Colonic mucosa (tissue), 4 donors: ENCODE data around the gene CNNM1. TPM values are rescaled to one million over a fixed set of nuclear protein-coding genes. Genes with fewer than 3 reads are reported as not detected.

Source experiments
- DNase-seq: peaks from one replicate; pipeline ENCODE4 v3.0.0-alpha.2; 2020
- H3K27ac ChIP-seq: fragments of 200-600 bp; one replicate; pipeline ENCODE4 v1.8.0; 2021
- H3K27me3 ChIP-seq: fragments of 200-600 bp; one replicate; pipeline ENCODE4 v1.8.0; 2021
- H3K36me3 ChIP-seq: fragments of 200-600 bp; one replicate; pipeline ENCODE4 v1.8.0; 2021
- H3K4me1 ChIP-seq: fragments of 200-600 bp; one replicate; pipeline ENCODE4 v1.8.0; 2021; ENCODE audit warnings: mild to moderate bottlenecking
- H3K4me3 ChIP-seq: fragments of 200-600 bp; one replicate; pipeline ENCODE4 v1.8.0; 2021
- H3K9ac ChIP-seq, 2 donors: one replicate each; pipeline ENCODE4 v1.7.0; 2013; ENCODE audit warnings: control low read depth in 2 of 2, low read depth in 2 of 2, low read length in 2 of 2
- H3K9me3 ChIP-seq: fragments of 200-600 bp; one replicate; pipeline ENCODE4 v1.8.0; 2021
- CTCF ChIP-seq: fragments of 200-600 bp; IDR thresholded peaks from one replicate; pipeline ENCODE4 v1.8.0; 2022; ENCODE audit warnings: antibody characterized with exemption, mild to moderate bottlenecking
- intact Hi-C: fragments of 100-400 bp; cut with DNase I; formaldehyde crosslinking; loops from one replicate; pipeline ENCODE4 v1.14.1; 2022
- total RNA-seq, 2 donors: library from RNA; stranded (reverse); fragmentation: NEBNext Ultra II Directional in 1 of 2; extraction: Animal tissue kit (Norgen Biotek cat#: 25700) in 1 of 2; gene quantifications; one replicate each; pipeline ENCODE4 v1.2.1, GENCODE V29; 2021
- donor health status: healthy.
- donor health status: DM: no; HTN: no; CAD: no.
- donor health status: DM: no; HTN: no; CAD: no.

The CNNM1 gene
- total RNA-seq, 2 donors from 2014 or later = 0.27 to 0.35 TPM

GRCh38 chr10:99337901-99338300, 8.7 kb downstream of the CNNM1 start:
- TF ChIP-seq CTCF = no peak
- Histone ChIP-seq H3K36me3 (no peaks in the 10 kb centered on the region), H3K9ac (no peak overlapping the region), H3K4me3 (no peak overlapping the region), H3K4me1 (no peaks in the 10 kb centered on the region), H3K9me3 (no peaks in the 10 kb centered on the region), H3K27ac (no peak overlapping the region), H3K27me3 (no peaks in the 10 kb centered on the region)
- intact Hi-C loops = no loop called here
- DNase-seq = no peak

- H3K27me3 ChIP-seq = no peaks in the 10 kb centered on the region
- DNase-seq = no peak
- H3K4me1 ChIP-seq = no peaks in the 10 kb centered on the region
- intact Hi-C loops = no loop called here
- no peaks in the 10 kb centered on the region for H3K9me3 ChIP-seq
- H3K9ac ChIP-seq = no peak overlapping the region
- H3K27ac ChIP-seq = no peak overlapping the region
- no peak overlapping the region for H3K4me3 ChIP-seq
- H3K36me3 ChIP-seq = no peaks in the 10 kb centered on the region
- no peak for TF ChIP-seq CTCF
Measured at GRCh38 chr10:99339077-99339476, 9.9 kb downstream of the CNNM1 start.

GRCh38 chr10:99339563-99340047, 10.4 kb downstream of the CNNM1 start:
- Histone ChIP-seq H3K27ac (no peak overlapping the region), H3K36me3 (no peaks in the 10 kb centered on the region), H3K4me3 (no peak overlapping the region), H3K9ac (no peak overlapping the region), H3K27me3 (no peaks in the 10 kb centered on the region), H3K9me3 (no peaks in the 10 kb centered on the region), H3K4me1 (no peaks in the 10 kb centered on the region)
- no peak for TF ChIP-seq CTCF
- DNase-seq = no peak
- intact Hi-C loops = no loop called here

- no peak for TF ChIP-seq CTCF
- H3K4me3 ChIP-seq = no peak overlapping the region
- intact Hi-C loops = no loop called here
Measured at GRCh38 chr10:99340650-99341049, 11.5 kb downstream of the CNNM1 start.

GRCh38 chr10:99341248-99341647, 12.1 kb downstream of the CNNM1 start:
- no peak overlapping the region for H3K27ac ChIP-seq
- no peaks in the 10 kb centered on the region for H3K27me3 ChIP-seq
- H3K9me3 ChIP-seq = no peaks in the 10 kb centered on the region
- no peak overlapping the region for H3K4me3 ChIP-seq
- no peak overlapping the region for H3K9ac ChIP-seq
- H3K36me3 ChIP-seq = no peaks in the 10 kb centered on the region
- no peaks in the 10 kb centered on the region for H3K4me1 ChIP-seq
- DNase-seq = no peak
- TF ChIP-seq CTCF = no peak
- intact Hi-C loops = no loop called here

More at GRCh38 chr10:99340650-99341049, 11.5 kb downstream of the CNNM1 start:
- Histone ChIP-seq H3K36me3 (no peaks in the 10 kb centered on the region), H3K27ac (no peak overlapping the region), H3K9me3 (no peaks in the 10 kb centered on the region), H3K4me1 (no peaks in the 10 kb centered on the region), H3K9ac (no peak overlapping the region), H3K27me3 (no peaks in the 10 kb centered on the region)
- DNase-seq = no peak
